NCI-H1417 (cell line): ENCODE data around the gene MINK1.
A peak's percentile ranks its signal among the peaks of the same experiment; 100 is the strongest.
"Not testable (repeated sequence)": the region's sequence is repeated elsewhere in the genome, so short reads cannot be mapped to it uniquely, and the experiment has no call there.

Experiments used
- DNase-seq, 3 experiments: peaks; one replicate each; lab custom pipeline; 2025; lab: John Stamatoyannopoulos, UW

The MINK1 gene

GRCh38 chr17:4899341-4900230 lies 66.4 kb downstream of the MINK1 start, which contains the start of gene C17orf107:
C17orf107 (plus strand) TSS chr17:4899536; CDS start chr17:4899763, 227 bp downstream.
- peak in 1 of 3 experiments; percentile 13 for DNase-seq

GRCh38 chr17:4900231-4901107 lies 67.3 kb downstream of the MINK1 start:
- DNase-seq, result no peak

- no peak for DNase-seq
These were observed 68.0 kb downstream of the MINK1 start for GRCh38 chr17:4901108-4901647.

GRCh38 chr17:4901648-4902344 lies 68.7 kb downstream of the MINK1 start:
- DNase-seq, result no peak

- no peak for DNase-seq
These were observed 69.4 kb downstream of the MINK1 start for GRCh38 chr17:4902540-4902939.

GRCh38 chr17:4903051-4903818 lies 70.1 kb downstream of the MINK1 start, which contains the start of gene CHRNE:
CHRNE (minus strand) TSS chr17:4903098; CDS start chr17:4903063, 35 bp downstream.
- DNase-seq, result peak; percentile 48 to 80 (median 53)

- not testable (repeated sequence) for DNase-seq
These were observed 73.5 kb downstream of the MINK1 start for GRCh38 chr17:4906642-4907041.

GRCh38 chr17:4908301-4908700 lies 75.2 kb downstream of the MINK1 start:
- peak in 2 of 3 experiments; percentile 51 to 70 for DNase-seq

- DNase-seq, result peak; percentile 9 to 86 (median 71)
These were observed 75.8 kb downstream of the MINK1 start for GRCh38 chr17:4908711-4909496.

- no peak for DNase-seq
These were observed 80.9 kb downstream of the MINK1 start for GRCh38 chr17:4913994-4914393.

- DNase-seq, result not testable (repeated sequence)
These were observed 81.4 kb downstream of the MINK1 start for GRCh38 chr17:4914551-4914950.

- no peak for DNase-seq
These were observed 86.4 kb downstream of the MINK1 start for GRCh38 chr17:4919511-4920047.

GRCh38 chr17:4920351-4921048 lies 87.4 kb downstream of the MINK1 start:
- DNase-seq, result no peak

- DNase-seq, result no peak
These were observed 88.2 kb downstream of the MINK1 start for GRCh38 chr17:4921320-4921719.

GRCh38 chr17:4926577-4927335 lies 93.6 kb downstream of the MINK1 start:
- DNase-seq, result not testable (repeated sequence)

GRCh38 chr17:4928881-4929280 lies 95.7 kb downstream of the MINK1 start:
- DNase-seq, result no peak

- DNase-seq, result no peak
These were observed 98.8 kb downstream of the MINK1 start, which contains the start of gene GP1BA for GRCh38 chr17:4931963-4932362. GP1BA (plus strand) TSS chr17:4932277; CDS start chr17:4932605, 328 bp downstream.

- no peak for DNase-seq
These were observed 99.6 kb downstream of the MINK1 start for GRCh38 chr17:4932756-4933155.
